ENCODE data around the gene KCNIP4.

KCNIP4 gene

GRCh38 chr4:21577056-21577455, 371.5 kb downstream of the KCNIP4 start:
- no peak for DNase-seq (ENCODE audit: low read depth in 2 of 2)

DNA sequence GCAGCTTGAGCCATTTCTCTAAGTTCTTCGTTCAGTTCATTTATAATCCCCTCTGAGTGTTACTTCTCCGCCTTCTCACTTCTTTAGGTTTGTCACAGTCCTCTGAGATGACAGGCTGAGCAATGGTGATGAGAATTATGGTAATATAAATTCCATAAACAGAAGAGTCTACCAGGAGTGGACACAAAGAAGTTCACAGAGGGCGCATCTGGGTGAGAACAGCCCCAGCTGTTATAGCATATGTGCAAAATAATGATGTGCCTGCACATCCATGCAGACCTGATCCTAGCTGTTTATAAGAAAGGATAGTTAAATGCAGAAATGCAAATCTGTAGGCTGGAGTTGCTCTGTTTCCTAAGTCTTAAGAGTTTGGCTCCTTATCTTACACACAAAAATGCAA, 377.5 kb downstream of the KCNIP4 start:
- DNase-seq (ENCODE audit: low read depth in 2 of 2), result no peak

DNA sequence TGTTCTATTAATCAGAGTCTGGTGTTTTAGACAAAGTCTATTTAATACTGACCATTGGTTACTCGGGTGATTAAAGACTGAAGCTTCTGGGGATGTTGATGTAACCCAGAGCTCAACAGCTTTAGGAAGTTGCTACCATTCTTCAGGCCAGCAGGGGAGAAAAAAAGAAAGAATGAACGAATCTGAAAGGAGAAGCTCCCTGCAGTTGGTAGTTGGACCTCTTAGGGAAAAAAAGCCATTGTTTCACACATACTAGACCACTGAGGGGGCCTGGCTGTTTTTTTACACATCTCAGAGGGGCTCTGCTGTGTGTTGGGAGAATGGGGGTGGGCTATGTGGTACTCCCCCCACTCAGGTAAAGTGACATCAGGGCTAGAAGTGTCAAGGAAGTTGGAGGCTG, 378.9 kb downstream of the KCNIP4 start:
- no peak for DNase-seq (ENCODE audit: low read depth in 2 of 2)

GRCh38 chr4:21555083-21555482, 393.5 kb downstream of the KCNIP4 start:
- DNase-seq (ENCODE audit: low read depth in 2 of 2), result no peak

DNA sequence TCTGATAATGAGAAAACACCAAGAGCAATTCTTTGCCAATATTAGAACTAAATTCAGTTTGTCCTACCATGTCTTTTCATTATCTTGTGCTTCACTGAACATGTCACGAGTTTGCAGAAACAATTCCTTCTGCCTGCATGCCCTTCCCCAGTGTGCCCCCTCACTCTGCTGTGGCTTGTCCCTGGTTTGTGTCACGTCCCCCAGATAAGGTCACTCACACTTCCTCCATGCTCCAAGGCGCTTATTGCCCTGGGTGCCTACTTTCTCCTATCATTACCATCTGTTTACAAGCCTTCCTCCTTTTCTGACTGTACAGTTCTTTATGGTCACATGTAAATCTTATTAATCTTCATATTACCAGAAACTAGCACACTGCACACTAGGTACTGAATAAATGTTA, 394.1 kb downstream of the KCNIP4 start:
- DNase-seq (ENCODE audit: low read depth in 2 of 2), result no peak

DNA sequence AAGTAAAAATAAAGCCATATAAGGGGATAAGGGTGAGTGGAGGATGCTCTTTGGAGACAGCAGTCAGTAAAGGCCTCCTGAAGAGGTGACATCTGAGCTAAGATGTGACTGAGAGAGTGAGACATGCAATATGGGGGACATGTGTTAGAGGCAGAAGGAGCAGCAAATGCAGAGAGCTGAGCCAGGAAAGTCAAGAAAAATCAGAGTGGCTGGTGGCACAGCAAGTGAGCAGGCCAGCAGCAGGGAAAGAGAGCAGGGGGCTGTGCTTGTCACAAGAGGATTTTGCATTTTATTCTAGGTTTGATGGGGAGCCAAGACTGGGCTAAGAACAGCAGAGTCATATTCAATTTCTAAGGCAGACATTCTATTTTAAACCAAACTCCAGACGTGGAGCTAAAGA, 394.5 kb downstream of the KCNIP4 start:
- DNase-seq (ENCODE audit: low read depth in 2 of 2), result no peak

DNA sequence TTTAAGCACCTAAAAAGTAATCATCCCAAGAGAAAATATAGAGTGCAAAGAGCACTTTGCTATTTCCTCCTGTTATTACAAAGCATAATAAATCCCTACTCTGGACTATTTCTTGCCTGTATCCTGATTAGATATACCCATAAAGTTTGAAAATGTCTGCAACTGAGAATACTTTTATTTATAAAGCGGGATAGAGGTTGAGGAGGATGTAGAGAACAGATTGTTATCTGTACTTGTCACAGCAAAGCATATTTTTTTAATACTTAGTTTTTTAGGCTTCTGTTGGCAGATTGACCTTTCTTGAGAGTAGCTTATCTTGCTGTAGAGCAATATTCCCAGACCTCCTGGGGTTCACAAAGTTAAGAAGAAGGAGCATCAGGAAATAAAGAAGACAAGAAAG, 396.1 kb downstream of the KCNIP4 start:
- no peak for DNase-seq (ENCODE audit: low read depth in 2 of 2)

- no peak for DNase-seq (ENCODE audit: low read depth in 2 of 2)
Observed at GRCh38 chr4:21544955-21545354, 403.6 kb downstream of the KCNIP4 start.

- DNase-seq (ENCODE audit: low read depth in 2 of 2), result no peak
Observed at GRCh38 chr4:21544415-21544814, 404.2 kb downstream of the KCNIP4 start.

- no peak for DNase-seq (ENCODE audit: low read depth in 2 of 2)
Observed at GRCh38 chr4:21543514-21543913, 405.1 kb downstream of the KCNIP4 start.

- DNase-seq (ENCODE audit: low read depth in 2 of 2), result no peak
Observed at GRCh38 chr4:21535898-21536297, 412.7 kb downstream of the KCNIP4 start.

DNA sequence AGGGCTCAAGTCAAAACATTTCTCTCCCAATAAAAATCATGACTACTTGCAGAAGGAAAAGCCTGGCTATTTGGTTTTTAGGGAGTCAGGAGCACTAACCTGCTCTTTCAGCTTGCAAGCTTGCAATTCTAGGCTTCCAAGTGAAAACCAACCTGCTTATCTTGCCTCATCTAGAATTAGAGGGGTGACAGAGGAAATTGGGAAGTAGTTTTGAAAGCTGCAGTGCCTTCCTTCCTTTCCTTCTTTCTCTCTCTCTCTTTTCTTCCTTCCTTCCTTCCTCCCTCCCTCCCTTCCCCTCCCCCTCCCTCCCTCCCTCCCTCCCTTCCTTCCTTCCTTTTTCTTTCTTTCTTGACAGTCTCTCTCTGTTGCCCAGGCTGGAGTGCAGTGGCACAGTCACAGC, 417.5 kb downstream of the KCNIP4 start:
- no peak for DNase-seq (ENCODE audit: low read depth in 2 of 2)

DNA sequence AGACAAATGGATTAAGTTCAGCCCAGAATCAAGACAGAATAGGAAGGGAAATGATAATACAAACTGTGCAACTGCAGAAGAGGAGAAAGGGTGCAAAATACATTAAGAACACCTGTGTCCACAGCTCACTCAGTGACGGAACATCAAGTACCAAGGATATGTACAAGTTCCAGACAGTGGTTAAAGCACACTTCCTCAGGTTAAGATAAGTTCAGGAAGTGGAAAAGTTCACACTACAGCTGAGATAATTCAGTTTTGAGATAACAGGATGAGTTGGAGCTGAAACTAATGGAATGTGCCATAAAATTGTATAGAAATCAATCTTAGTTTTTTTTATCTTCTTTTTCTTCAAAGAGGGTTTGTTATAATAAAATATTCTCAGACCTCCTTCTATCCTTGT, 419.4 kb downstream of the KCNIP4 start:
- DNase-seq (ENCODE audit: low read depth in 2 of 2), result no peak

DNA sequence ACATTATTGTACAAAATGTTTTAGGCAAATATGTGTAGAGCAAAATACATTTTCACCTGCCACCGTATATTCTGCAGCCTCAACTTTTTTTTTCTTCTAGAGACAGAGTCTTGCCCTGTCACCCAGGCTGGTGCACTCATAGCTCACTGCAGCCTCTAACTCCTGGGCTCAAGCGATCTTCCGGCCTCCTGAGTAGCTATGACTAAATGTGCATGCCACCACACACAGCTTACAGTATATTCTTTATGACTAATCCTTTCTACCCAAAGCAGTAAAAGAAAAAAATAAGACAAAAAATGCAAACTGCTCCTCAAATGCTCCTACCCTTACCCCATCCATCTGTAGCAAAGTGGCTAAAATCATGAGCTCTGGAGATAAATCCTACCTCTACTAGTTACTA, 426.3 kb downstream of the KCNIP4 start:
- DNase-seq (ENCODE audit: low read depth in 2 of 2), result no peak

DNA sequence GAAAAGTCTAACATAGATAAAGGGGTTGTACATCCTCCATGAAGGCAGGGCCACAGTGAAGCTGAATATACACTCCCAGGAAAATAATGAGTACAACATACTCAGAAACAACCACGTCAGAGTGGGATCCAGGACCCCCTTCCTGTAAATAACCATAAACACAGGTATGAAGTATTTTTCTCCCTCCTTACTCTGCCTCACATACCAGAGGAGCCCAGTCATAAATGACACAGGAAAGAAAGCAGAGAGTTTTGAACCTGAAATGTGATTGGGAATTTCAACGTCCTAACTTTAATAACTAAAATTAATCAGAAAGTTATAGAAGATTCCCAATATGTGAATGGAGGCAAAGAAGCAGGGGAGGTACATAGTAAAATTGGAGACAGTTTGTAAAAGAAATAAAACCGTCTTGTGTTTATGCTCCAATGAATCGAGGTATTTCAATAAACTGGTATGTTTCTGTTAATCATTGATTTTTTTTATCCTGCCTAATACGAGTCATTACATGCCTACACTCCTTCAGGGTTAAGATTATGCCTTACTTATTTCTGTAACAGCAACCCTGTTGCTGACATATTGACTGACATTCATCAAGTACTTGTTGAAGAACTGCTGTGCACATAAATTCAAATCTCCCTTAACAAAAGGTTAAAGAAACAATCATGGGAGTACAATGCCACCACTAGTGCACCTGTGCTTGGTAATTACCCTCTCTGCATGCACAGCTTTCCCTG, 431.3 kb downstream of the KCNIP4 start:
- DNase-seq (ENCODE audit: low read depth in 2 of 2), result no peak

GRCh38 chr4:21514022-21514694, 434.4 kb downstream of the KCNIP4 start:
- DNase-seq (ENCODE audit: low read depth in 2 of 2), result no peak

DNA sequence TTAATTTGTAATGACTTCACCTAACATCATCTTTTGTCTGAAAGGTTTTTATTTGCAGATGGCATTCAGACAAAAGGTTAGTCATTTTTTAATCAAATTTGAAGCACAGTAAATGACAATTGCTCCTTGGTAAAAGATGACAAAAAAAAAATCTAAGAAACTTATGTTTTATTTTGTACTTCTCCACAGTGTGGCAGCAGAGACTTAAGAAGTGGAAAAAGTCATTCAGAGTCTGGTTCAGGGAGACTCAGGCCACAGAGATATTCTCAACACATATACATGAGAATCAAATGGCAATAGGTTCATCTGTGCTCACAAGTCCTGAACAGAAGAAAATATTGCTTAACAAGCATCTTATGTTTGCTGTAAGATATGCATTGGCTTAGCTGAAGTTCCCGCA, 436.2 kb downstream of the KCNIP4 start:
- no peak for DNase-seq (ENCODE audit: low read depth in 2 of 2)

- DNase-seq (ENCODE audit: low read depth in 2 of 2), result no peak
Observed at GRCh38 chr4:21507439-21507838, 441.1 kb downstream of the KCNIP4 start.

GRCh38 chr4:21490682-21491081, 457.9 kb downstream of the KCNIP4 start:
- no peak for DNase-seq (ENCODE audit: low read depth in 2 of 2)

DNA sequence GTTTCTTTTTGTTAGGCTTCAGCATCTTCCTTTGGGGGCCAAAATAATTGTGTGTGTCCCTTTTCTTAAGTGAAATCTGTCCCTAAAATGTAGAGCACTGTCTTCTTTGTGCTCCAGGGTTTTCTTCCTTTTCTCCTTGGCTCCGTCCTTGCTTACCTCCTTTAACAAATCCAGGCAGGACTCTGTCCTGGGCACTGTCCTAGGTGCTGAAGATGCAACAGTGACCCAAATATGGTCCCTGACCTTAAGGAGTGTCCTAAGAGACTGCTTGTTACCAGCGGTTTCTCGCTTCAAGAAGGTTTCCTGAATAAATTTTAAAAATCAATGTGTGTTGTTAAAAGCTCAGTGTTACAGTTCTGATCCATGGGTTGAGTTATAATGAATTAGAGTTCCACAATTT, 471.8 kb downstream of the KCNIP4 start:
- no peak for DNase-seq (ENCODE audit: low read depth in 2 of 2)

GRCh38 chr4:21474195-21474594, 474.4 kb downstream of the KCNIP4 start:
- no peak for DNase-seq (ENCODE audit: low read depth in 2 of 2)

- no peak for DNase-seq (ENCODE audit: low read depth in 2 of 2)
Observed at GRCh38 chr4:21470535-21470934, 478.0 kb downstream of the KCNIP4 start.

GRCh38 chr4:21469438-21470300, 478.9 kb downstream of the KCNIP4 start:
- DNase-seq (ENCODE audit: low read depth in 2 of 2), result no peak

Measured in stimulated activated CD4-positive, alpha-beta T cell treated with anti-CD3 and anti-CD28 coated beads, Interleukin-15, amount 100 ng/mL, for 48 hours (primary cell).